Activated CD8-positive, alpha-beta memory T cell treated with anti-CD3 and anti-CD28 coated beads, Interleukin-2, amount 50 U/mL, for 1 hour (primary cell): Measurements from ENCODE around the gene SRL.
"Not testable (repeated sequence)": the region's sequence is repeated elsewhere in the genome, so short reads cannot be mapped to it uniquely, and the experiment has no call there.

Experiments used
- DNase-seq: peaks from one replicate; pipeline ENCODE4 v3.0.0-alpha.2; 2020; ENCODE audit errors: extremely low read depth

Gene SRL

GRCh38 chr16:4159726-4160125, 82.2 kb downstream of the SRL start:
- no peak for DNase-seq

GRCh38 chr16:4158143-4159093, 83.5 kb downstream of the SRL start:
- no peak for DNase-seq

GRCh38 chr16:4157376-4157825, 84.5 kb downstream of the SRL start:
- no peak for DNase-seq

- not testable (repeated sequence) for DNase-seq
These were observed 85.4 kb downstream of the SRL start for GRCh38 chr16:4156503-4156902.

GRCh38 chr16:4153364-4153763, 88.5 kb downstream of the SRL start:
- DNase-seq, result not testable (repeated sequence)

GRCh38 chr16:4152267-4152666, 89.6 kb downstream of the SRL start:
- no peak for DNase-seq

- DNase-seq, result no peak
These were observed 94.6 kb downstream of the SRL start for GRCh38 chr16:4147236-4147635.

GRCh38 chr16:4142268-4142667, 99.6 kb downstream of the SRL start:
- no peak for DNase-seq

GRCh38 chr16:4141604-4142003, 100.3 kb downstream of the SRL start:
- no peak for DNase-seq

- no peak for DNase-seq
These were observed 101.2 kb downstream of the SRL start for GRCh38 chr16:4140652-4141051.

GRCh38 chr16:4139968-4140367, 101.9 kb downstream of the SRL start:
- no peak for DNase-seq
